ENCODE results near the gene RAB3GAP1.

RAB3GAP1 gene

GRCh38 chr2:135163901-135164300, 111.8 kb downstream of the RAB3GAP1 start:
- no peak for TF ChIP-seq CTCF (IDR thresholded peaks at IDR 0.05; ENCODE audit: extremely low read depth, missing control alignments)
- no peak for DNase-seq (ENCODE audit: low spot score)

- no peak for DNase-seq (ENCODE audit: low spot score)
- TF ChIP-seq CTCF (IDR thresholded peaks at IDR 0.05; ENCODE audit: extremely low read depth, missing control alignments) = no peak
Observed at GRCh38 chr2:135164431-135164830, 112.3 kb downstream of the RAB3GAP1 start.

GRCh38 chr2:135167273-135167672, 115.2 kb downstream of the RAB3GAP1 start:
- no peak for TF ChIP-seq CTCF (IDR thresholded peaks at IDR 0.05; ENCODE audit: extremely low read depth, missing control alignments)
- DNase-seq (ENCODE audit: low spot score) = no peak

- DNase-seq (ENCODE audit: low spot score) = no peak
- TF ChIP-seq CTCF (IDR thresholded peaks at IDR 0.05; ENCODE audit: extremely low read depth, missing control alignments) = no peak
Observed at GRCh38 chr2:135168204-135168856, 116.2 kb downstream of the RAB3GAP1 start.

GRCh38 chr2:135169900-135170753, 118.0 kb downstream of the RAB3GAP1 start:
- DNase-seq (ENCODE audit: low spot score) = no peak
- no peak for TF ChIP-seq CTCF (IDR thresholded peaks at IDR 0.05; ENCODE audit: extremely low read depth, missing control alignments)

- no peak for DNase-seq (ENCODE audit: low spot score)
- no peak for TF ChIP-seq CTCF (IDR thresholded peaks at IDR 0.05; ENCODE audit: extremely low read depth, missing control alignments)
Observed at GRCh38 chr2:135174049-135174809, 122.1 kb downstream of the RAB3GAP1 start.

- no peak for DNase-seq (ENCODE audit: low spot score)
- no peak for TF ChIP-seq CTCF (IDR thresholded peaks at IDR 0.05; ENCODE audit: extremely low read depth, missing control alignments)
Observed at GRCh38 chr2:135174810-135175093, 122.7 kb downstream of the RAB3GAP1 start.
